ENCODE data around the gene GNL3.

GNL3 gene

DNA sequence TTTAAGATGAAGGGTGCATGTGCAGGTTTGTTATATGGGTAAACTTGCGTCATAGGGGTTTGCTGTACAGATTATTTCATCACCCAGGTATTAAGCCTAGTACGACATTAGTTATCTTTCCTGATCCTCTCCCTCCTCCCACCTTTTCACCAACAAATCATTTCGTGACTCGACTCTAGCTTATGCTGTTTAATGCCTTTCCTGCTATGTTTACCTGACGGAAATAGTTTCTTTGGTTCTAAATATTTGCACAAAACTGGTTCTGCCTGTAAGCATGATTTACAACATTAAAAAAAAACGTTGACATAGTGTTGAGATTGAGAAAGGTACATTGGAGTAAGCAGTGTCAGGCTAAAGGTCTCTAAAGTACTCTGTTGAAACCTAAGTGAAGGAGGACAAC, 2.4 kb downstream of the GNL3 start:
- DNase-seq (ENCODE audit: low read depth), result no peak

DNA sequence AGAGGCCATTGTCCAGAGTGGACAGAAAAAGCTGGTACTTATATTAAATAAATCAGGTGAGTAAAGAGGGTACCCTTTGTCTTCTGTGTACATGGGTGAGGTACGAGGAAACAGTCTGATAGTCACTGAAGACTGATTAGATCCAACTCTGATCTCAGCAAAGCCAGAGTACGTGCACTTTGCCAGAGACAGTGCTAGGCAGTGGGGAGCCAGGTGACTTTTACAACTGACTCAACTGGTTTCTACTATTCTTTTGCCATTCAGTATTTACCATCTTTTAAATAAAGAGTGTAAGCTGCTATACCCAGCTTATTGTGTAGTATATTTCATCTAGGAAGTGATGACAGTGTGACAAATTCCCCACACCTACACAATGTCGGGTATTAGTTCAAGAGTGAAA, 3.3 kb downstream of the GNL3 start:
- DNase-seq (ENCODE audit: low read depth), result no peak

DNA sequence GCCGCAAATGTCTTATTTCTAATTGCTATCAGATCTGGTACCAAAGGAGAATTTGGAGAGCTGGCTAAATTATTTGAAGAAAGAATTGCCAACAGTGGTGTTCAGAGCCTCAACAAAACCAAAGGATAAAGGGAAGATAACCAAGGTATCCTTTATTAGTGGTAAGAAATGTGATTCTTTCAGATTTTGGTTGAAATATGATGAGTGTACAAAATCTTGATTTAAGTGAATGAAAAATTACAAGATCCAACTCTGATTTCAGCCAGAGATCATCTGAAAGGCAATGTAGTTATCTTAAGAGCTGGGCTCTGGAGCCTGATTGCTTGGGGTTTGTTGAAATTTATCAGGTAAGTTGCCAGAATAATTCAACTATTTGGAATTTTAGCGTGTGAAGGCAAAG, 4.7 kb downstream of the GNL3 start:
- no peak for DNase-seq (ENCODE audit: low read depth)

DNA sequence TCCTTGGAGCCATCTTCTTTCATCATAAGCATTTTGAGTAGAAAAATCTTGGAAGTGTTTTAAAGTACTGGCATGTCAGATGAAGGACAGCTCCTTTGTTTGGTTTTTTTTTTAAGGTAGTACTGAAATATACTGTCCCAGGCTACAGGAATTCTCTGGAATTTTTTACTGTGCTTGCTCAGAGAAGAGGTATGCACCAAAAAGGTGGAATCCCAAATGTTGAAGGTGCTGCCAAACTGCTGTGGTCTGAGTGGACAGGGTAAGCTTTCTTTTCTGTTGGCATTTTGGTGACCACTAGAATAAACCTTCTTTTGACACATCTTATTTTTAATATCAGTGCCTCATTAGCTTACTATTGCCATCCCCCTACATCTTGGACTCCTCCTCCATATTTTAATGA, 7.2 kb downstream of the GNL3 start:
- no peak for DNase-seq (ENCODE audit: low read depth)

DNA sequence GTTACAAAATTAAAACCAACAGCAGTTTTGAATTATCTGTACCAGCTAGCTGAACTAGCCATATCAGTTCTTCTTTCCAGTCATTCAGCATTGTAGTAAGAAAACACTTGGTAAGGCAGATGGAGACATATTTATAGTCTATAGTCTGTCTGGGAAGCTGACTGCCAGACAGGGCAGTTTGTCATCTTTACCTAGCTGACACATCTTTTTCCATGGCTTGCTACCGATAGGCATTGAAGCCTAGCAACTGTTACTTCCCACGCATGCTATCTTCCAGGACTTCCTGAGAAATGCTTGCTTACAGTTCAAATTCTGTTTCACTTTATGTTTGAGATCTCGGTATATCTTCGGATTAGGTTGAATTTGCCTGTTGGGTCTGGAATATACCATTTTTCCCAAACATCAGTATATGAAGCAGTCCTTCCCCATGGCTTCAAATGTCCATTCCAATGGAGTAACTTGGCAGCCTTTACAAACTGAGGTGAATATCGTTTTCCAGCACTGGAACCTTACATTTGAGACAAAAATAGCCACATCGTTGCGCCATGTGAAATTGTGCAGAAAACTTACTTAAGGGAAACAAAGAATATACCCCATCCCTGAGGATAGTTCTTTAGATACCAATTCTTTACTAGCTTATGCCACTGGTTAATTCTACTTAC, 8.8 kb downstream of the GNL3 start:
- no peak for DNase-seq (ENCODE audit: low read depth)

DNA sequence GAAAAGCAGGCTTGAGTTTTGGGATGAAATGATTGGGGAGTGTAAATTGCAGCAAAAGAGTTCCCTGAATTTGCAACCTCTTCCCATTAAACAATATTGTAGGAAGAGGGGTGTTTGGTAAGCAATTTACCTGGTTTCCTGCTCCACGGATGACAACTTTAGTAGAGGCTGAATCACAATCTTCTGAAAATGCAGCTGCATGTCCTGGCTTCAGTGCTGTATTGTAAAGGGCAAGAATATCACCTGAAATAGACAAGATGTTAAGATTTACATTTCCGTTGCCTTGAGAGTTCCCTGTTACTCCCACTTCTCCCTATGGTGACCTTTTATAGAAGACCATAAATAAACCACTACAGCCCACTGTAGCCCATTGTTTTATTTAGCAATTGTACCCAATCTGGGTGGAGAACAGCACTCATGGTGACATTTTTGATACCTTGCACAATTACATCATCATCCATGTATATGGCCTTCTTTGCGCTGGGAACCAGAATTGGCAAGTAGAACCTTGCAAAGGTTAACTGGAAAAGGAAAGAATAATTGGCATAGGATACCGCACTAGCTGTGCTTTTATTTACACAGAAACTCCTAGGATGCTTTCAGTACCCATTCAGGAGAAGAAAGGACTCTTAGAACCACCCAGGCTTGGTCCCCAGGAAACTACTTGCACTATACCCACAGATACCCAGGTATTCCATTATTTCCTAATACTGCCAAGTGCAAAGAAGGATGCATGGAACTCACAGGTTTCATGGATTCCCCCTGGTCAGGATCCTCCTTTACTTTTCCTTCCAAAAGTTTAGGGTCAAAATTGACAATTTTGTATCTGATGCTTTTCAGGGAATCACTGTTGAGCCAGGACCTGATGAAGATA, 10.2 kb downstream of the GNL3 start:
- DNase-seq (ENCODE audit: low read depth), result no peak

DNA sequence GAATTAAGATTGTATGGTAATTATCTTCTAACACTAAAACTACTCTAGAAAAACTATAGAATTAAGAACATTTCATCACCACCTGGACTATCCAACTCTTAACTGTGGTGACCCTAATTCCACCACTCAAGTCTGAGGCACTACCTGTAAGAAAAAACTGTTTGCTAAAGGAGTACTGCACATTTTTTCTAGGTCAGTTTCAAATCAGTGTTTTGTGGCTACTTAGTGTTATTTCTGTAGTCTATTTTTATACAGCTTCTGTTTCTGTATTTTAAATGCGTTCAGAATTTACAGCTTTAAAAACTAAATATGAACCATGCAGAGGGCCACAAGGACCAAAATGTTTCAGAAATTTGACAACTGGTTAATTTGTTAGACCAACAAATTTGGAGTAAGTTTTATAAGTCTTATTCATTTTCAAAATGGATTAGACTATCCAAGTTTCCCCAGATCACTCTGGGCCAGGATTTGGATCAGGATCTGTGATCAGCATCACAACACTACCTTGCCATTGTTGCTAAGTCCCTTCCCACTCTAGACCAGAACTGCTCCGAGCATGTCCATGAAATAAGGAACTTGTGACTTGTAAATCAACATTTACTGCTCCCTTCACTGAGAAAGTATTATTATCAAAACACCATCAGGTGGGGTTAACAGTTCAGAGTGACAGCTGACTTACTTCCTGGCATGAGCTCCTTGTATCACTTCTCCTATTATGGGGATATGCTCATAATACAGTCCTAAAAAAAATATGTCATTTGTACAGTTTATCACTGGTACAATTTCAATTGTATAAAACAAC, 11.2 kb downstream of the GNL3 start:
- DNase-seq (ENCODE audit: low read depth), result no peak

DNA sequence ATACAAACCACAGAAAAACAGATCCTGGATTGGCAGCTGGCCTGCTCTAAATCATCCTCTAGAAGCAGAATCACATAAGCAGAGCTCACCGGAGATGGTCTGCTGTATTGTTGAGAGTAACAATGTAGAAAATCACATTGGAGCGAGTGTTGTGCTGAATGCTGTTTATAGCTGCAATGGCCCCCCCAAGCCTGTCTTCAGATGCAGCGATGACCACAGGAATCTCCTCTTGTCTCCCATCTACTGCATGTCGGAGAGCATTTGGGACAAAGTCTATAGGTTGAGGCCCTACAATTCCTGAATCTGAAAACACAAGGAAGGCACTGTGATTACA, 11.8 kb downstream of the GNL3 start:
- DNase-seq (ENCODE audit: low read depth), result no peak

DNA sequence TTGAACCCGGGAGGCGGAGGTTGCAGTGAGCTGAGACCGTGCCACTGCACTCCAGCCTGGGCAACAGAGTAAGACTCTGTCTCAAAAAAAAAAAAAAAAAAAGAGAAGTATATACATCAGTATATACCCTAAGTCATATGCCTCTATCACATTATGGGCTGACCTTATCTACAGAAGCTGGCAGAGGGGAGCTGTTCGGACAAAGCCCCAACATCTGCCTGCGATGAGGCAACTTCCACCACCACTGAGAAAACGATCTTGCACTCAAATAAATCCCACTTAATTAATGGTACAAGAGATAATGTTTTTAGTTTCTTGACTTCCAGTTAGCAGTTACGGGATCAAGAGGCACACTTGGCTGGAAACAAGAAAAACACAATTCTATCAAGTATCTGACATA, 17.5 kb downstream of the GNL3 start:
- no peak for DNase-seq (ENCODE audit: low read depth)

DNA sequence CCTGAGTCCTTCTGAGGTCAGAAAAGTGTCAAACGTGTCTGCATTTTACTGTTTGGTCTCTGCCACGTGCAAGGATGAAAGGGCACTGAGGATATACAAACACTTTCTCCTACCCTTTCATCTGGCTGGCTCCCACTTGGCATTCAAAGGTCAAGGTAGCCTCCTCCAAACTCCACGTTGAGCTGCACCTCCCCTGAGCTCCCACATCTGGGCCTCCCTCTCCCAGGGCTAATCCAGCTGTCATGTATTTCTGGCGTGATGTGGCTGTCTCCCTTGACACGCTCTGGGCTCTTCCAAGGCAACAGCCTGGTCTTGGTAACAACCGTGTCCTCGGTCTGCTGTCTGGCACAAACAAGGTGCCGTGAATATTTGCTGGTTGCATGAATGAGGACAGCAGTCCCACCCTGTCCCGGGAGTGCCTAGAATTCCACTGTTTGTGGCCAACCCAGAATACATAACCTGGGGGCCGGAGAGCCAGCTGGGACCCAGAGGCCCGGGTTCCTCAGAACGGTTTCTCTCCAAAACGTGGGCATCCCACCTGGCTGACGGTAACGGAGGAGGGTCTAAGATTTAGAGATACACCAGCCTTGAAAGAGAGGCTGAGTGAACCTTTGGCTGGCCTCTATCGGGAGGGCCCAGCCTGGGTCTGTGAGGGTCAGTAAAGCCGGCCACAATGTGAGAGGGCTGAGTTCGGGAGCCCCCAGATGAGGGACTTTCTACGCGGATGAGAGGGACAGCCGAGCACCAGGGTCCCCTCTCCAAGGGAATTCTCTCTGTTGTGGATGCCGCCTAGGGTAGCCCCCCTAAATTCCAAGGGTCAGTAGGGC, 19.0 kb downstream of the GNL3 start:
- peak; percentile 3 for DNase-seq (ENCODE audit: low read depth)

DNA sequence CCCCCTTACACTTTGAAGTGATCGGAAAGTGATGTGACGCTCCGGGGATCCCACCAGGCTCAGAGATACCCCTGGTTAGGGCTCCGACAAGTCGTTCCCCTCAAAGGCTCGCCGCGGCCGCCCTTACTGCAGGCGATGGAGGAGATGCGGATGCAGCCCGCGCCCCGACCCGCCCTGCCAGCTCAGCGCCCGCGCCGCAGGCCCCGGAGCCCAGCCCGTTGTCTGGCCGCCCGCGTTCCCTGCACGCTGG, 19.5 kb downstream of the GNL3 start:
- no peak for DNase-seq (ENCODE audit: low read depth)

DNA sequence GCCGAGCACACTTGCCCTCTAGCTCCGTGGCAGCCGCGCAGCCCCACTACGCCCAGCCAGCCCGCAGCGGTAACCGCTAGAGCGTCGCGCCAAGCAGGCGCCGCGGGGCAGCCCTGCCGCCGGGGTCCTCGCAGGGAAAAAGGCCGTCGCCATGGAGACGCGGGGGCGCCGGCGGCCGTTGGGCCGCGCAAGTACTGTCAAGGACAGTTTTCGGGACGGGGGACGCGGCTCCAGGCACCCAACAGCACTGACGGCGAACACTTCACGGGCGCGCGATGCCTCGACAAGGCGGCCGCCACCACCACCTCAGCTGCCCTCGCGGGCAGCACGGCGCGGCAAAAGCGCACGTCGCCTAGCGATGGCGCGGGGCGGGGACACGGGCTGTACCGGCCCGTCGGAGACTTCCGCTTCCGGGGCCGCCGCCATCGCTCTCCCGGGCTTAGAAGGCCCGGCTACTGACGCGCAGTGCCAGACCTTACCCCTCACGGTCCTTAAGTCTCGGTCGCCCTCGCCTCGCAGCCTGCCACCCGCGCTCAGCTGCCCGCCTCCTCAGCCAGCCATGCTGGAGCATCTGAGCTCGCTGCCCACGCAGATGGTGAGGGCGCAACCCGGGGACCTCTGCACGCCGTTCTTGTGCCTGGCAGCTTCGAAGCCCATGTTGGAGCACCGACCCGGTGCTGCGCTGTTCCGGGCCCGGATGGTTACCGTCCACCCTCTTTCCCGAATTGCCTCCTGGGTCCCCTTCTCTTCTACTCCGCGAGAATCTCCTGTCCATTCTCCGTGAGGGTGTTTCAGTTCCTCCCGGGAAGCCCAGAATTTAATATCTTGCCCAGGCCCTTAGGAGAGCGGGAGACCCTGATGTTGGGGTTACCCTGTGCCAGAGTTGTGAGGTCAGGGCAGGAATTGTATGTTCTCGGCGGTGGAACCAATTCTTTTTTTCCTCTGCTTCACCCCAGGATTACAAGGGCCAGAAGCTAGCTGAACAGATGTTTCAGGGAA, 20.2 kb downstream of the GNL3 start, which contains the start of the genes GLT8D1 and SPCS1:
GLT8D1 (minus strand) TSS at position 104 of the 999 bp plus-strand sequence. CDS start 5,331 bp downstream, outside the sequence.
SPCS1 (plus strand) TSS at position 419 of the 999 bp plus-strand sequence; CDS start at position 560, 141 bp downstream.
- DNase-seq (ENCODE audit: low read depth), result peak; percentile 80

DNA sequence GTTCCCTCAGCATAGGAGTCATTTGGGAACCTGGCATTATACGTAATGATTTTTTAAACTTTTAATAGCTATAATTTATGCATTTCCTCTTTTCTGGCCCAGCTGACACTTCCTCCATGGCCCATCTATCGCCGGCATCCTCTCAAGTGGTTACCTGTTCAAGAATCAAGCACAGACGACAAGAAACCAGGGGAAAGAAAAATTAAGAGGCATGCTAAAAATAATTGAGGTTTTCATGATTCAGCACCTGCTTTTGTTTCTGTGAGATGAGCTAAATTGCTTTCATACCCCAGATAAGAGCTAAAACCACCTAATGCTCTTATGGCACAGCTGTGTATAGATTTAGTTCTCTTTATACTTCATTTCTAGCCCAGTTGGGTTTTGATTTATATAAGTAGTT, 21.8 kb downstream of the GNL3 start:
- DNase-seq (ENCODE audit: low read depth), result no peak

DNA sequence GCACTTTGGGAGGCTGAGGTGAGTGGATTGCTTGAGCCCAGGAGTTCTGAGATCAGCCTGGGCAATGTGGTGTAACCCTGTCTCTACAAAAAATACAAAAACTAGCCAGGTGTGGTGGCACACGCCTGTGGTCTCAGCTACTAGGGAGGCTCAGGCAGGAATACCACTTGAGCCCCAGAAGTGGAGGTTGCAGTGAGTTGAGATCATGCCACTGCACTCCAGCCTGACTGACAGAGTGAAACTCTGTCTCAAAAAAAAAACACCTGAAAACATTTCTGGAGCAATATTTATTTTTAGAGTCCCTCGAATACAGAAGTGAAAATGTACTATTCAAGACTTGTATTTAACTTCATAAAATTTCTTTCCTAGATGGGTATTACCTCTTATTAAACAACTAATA, 24.7 kb downstream of the GNL3 start:
- DNase-seq (ENCODE audit: low read depth), result no peak

DNA sequence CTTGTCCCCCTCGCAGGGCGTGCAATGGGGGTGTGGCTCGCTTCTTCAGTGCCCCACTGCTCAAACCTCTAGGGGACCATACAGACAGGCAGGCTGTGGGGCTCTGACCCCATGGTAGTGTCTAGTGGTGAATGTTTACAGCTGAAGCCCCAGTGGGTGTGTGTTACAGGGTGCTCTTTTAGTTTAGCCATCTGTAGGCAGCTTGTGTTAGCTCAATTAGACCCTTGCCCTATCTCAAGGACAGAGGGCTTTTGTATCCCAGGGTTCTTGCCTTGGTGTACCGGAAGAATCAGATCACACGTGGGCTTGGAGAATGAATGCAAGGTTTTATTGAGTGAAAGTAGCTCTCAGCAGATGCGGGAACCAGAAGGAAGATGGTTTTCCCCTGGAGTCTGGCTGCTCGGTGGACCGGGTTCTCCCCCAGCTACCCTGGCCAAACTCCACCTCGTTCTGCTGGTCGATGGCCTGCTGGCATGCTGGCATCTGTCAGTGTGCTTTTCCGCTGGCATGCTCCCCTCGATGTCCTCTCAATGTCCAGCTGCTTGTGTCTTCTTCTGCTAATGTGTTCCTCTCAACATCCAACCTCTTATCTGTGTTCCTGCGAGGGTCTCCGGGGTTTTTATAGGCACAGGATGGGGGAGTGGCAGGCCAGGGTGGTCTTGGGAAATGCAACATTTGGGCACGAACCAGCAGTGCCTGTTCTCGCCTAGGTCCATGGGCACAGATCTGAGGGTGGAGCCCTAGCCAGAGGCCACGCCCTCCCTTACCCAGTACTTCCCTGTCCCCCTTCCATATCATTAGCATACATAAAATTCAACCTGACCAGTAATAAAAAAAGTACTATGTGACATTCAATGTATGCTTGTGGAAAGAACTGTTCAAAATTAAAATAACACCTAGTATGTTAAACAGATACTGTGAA, 26.7 kb downstream of the GNL3 start:
- no peak for DNase-seq (ENCODE audit: low read depth)

DNA sequence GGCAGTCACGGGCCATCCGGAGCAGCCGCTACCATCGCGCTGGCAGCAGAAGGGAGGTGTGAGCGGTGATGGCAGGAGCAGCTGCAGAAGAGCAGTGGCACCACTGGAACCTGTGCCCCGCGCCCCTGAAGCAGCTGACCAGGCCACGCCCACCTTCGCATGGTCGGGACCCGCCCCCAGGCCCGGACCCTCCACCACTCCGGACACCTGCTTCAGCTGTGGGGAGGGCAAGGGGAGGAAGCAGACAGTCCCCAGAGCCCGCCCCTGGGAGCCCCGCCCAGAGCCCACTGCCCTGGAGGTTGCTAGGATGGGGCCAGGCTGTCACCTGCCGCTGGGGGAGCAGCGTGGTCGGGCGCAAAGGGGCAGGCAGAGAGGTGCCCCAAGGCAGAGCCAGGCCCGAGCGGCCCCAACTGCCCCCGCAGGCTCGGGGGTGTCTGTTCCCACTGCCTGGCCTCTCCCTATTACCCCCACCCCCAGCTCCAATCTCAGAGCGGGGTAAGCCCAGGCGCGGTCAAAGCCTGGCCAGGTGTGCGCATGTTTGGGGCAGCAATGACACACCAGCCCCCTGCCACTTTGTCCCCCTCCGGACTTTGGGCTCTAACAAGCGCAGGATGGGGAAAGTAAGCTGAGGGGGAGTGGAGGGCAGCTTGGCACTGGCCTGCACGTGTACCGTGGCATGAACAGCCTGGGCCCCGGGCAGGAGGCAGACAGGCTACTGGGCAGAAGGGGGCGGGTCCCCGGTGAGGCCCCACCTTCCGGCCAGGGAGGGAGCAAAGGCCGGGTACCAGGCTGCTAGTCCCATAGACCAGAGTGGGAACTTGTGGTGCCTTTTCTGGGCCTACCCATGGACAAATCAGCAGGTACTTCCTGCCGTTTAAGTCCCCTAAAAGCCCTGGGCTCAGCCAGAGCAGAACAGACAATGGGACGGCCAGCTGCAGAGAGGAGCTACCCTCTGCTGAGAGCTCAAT, 28.8 kb downstream of the GNL3 start:
- no peak for DNase-seq (ENCODE audit: low read depth)

DNA sequence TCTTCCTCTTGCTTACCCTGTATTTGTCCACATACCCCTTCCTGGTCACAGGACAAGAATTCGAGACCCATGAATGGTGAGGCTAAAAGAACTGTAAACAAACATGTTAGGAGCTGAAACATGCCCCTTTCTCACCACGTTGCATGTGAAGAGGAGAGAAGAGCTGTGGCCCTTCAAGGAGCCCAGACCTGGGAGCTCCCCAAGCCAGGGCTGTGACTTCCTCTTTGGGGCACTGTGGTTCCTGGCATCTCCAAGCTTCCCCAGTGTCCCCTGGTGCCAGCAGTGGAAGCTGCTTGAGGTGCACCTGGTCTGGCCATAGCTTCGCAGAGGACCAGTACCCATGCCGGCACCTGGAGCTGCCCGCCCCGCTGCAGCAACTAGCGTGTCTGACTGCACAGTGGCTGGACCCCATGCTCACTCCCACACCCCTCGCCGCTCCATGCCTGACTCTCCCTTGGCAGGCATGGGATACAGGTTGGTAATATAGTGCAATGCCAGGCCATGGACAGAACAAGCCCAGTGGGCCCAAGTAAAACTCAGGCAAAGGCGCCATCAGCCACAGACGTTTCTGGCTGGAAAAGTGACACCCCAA, 30.0 kb downstream of the GNL3 start:
- DNase-seq (ENCODE audit: low read depth), result no peak

DNA sequence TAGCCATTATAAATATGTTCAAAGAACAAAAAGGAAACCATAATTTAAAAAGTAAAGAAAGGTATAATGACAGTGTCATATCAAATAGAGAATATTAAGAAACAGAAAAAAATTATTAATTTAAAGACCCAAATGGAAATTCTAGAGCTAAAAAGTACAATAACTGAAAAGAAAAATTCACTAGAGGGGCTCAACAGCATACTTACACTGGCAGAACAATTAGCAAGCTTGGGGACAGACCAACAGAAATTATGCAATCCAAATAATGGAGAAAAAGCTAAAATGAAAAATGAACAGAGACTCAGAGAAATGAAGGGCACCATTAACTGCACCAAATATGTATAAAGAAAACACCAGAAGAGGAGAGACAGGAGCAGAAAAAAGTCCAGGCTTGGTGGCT, 33.8 kb downstream of the GNL3 start:
- DNase-seq (ENCODE audit: low read depth), result no peak

Data from stimulated activated CD8-positive, alpha-beta memory T cell treated with anti-CD3 and anti-CD28 coated beads, Interleukin-12 subunit alpha, Interleukin-12 subunit beta, amount 100 ng/mL, for 4 hours (primary cell).